Measurements from ENCODE around the gene HPS5.

Gene HPS5

DNA sequence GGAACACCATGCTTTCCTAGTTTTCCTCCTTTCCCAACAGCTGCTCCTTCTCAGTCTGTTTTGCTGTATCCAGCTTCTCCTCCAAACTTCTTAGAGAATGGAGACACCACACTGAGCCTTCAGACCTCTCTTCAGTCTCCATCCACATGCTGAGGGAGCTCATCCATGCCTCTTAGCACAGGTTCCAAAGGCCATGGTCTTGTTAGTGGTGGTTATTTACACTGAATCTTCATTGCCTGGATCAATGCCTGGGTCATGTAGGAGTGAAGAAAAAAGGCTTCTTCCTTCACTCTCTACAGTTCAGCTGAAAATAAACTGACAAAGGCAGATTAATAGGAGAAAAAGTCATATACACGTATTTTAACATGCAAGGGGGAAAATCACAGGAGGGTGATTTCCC, 82.3 kb downstream of the HPS5 start:
- H3K27me3 ChIP-seq (ENCODE audit: control insufficient read depth, insufficient read depth, low read length), result no peaks in the 10 kb centered on the region
- H3K9ac ChIP-seq (ENCODE audit: low read length), result no peak overlapping the region

DNA sequence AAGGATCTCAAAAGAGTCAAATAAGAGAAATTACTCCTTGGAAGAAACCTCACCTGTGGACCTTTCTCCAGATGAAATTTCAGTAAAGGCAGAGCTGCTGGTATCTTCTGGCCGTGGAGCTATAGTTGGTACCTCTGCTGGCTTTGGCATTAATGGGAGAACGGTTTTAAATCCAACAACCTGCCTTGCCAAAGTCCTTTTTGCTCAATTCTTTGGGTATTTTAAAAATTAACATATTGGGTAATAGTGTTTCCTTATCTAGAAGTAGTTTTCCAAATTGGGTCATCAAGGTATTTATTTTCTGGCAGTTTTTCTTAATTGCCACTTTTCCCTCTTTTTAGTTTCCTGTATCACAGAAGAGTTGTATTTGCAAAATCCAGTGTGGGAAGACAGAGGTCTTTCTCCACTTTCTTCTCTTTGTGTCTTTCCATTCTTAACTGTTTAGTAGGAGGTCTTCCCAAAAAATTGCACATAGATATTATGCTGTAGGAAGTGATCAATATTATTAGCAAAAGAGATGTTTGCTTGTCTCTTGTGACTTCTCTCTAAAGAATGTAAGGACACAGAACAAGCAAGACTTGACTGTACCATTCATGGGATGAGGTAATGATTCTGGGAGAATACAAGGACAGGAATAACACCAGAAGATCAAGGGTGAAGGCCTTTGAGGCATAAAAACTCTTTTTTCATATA, 85.1 kb downstream of the HPS5 start, which contains the start of gene SAA4:
Gene SAA4, minus strand, starts transcription at position 139 of the 693 bp plus-strand sequence. CDS start 876 bp downstream, outside the sequence.
- H3K27me3 ChIP-seq (ENCODE audit: control insufficient read depth, insufficient read depth, low read length), result no peaks in the 10 kb centered on the region
- no peak within 1 kb of the TSS for H3K27ac ChIP-seq (ENCODE audit: low read depth, low read length)
- no peaks in the 10 kb centered on the region for H3K36me3 ChIP-seq (ENCODE audit: control insufficient read depth, insufficient read depth, low read length)
- no peak within 1 kb of the TSS for H3K9ac ChIP-seq (ENCODE audit: low read length)
- H3K4me3 ChIP-seq (ENCODE audit: low read length), result no peak within 1 kb of the TSS
- H3K4me1 ChIP-seq (ENCODE audit: control insufficient read depth, insufficient read depth, low read length), result no peaks in the 10 kb centered on the region

More for the DNA sequence above, 82.3 kb downstream of the HPS5 start:
- H3K4me1 ChIP-seq (ENCODE audit: control insufficient read depth, insufficient read depth, low read length), result no peaks in the 10 kb centered on the region
- no peak overlapping the region for H3K27ac ChIP-seq (ENCODE audit: low read depth, low read length)
- H3K36me3 ChIP-seq (ENCODE audit: control insufficient read depth, insufficient read depth, low read length), result no peaks in the 10 kb centered on the region
- H3K4me3 ChIP-seq (ENCODE audit: low read length), result no peak overlapping the region

DNA sequence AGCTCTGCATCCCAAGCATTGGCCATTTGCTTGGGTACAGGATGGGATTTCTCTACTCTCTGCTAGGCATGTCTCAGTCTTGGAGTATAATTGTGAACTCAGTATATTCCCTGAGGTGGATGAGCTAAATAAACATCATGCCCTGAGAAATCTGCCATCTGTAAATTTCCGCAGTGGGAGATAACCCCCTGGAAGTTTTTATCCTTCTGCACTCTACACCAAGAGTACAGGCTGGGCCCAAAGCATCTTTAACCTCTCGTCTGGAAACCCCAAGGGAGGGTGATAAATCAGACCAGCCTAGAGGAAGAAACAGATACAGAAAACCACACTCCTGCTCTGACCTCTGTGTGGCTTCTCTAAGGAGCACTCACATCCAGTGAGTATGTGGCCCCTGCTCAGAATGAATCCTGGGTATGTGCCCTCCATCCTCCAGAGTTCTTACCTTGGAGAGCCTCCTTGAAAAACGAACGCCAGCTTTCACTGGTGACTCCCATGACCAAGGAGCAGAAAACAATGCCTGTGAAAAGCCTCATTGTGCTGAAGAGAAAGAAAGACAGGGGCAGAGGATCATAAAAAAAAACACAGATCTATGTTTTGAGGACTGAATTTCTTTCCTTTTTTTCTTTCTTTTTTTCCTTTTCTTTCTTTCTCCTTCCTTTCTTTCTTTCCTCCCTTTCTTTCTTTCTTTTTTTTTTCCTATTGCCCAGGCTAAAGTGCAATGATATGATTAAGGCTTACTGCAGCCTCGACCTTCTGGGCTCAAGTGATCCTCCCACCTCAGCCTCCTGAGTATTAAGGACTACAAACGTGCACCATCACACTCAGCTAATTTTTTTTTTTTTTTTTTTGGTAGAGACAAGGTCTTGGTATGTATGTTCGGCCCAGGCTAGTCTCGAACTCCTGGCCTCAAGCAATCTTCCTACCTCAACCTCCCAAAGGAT, 86.3 kb downstream of the HPS5 start:
- Histone ChIP-seq H3K4me3 (ENCODE audit: low read length) (no peak overlapping the region), H3K27me3 (ENCODE audit: control insufficient read depth, insufficient read depth, low read length) (no peaks in the 10 kb centered on the region), H3K9ac (ENCODE audit: low read length) (no peak overlapping the region), H3K27ac (ENCODE audit: low read depth, low read length) (no peak overlapping the region), H3K4me1 (ENCODE audit: control insufficient read depth, insufficient read depth, low read length) (no peaks in the 10 kb centered on the region), H3K36me3 (ENCODE audit: control insufficient read depth, insufficient read depth, low read length) (no peaks in the 10 kb centered on the region)

DNA sequence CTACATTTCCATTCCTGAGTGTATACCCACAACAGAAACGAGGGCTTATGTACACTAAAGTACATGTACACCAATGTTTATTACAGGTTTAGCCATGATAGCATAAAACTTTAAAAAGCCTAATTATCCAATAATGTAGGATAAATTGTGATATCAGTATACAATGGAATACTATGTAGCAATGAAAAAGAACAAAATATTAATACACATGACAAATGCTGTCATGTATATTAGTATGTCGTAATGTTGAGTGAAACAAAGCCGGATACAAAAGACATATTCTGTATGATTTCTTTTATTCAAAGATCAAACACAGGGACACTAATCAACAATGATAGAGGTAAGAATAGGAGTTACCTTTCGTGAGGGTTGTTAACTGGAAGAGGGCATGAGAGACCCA, 88.0 kb downstream of the HPS5 start:
- Histone ChIP-seq H3K27me3 (ENCODE audit: control insufficient read depth, insufficient read depth, low read length) (no peaks in the 10 kb centered on the region), H3K4me1 (ENCODE audit: control insufficient read depth, insufficient read depth, low read length) (no peaks in the 10 kb centered on the region), H3K36me3 (ENCODE audit: control insufficient read depth, insufficient read depth, low read length) (no peaks in the 10 kb centered on the region), H3K4me3 (ENCODE audit: low read length) (no peak overlapping the region), H3K9ac (ENCODE audit: low read length) (no peak overlapping the region), H3K27ac (ENCODE audit: low read depth, low read length) (no peak overlapping the region)

DNA sequence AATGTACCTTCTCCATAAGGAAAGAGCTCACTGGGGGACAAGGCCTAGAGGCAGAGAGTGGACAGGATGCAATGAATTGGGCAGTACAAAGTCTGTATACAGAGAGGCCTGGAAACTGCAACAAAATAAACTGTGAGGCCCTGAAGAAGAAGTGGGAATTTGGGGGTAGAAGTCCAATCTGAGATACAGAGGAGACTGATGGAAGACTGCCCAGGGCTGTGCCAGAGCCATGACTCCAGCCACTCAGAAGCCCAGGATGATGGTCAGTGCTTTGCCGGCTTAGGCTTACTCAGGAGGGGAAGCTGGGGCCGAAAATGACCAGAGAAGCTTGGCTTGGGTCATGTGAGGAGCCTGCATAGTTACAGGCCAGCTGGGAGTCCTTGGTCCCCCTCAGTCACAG, 91.1 kb downstream of the HPS5 start:
- no peak overlapping the region for H3K27ac ChIP-seq (ENCODE audit: low read depth, low read length)

DNA sequence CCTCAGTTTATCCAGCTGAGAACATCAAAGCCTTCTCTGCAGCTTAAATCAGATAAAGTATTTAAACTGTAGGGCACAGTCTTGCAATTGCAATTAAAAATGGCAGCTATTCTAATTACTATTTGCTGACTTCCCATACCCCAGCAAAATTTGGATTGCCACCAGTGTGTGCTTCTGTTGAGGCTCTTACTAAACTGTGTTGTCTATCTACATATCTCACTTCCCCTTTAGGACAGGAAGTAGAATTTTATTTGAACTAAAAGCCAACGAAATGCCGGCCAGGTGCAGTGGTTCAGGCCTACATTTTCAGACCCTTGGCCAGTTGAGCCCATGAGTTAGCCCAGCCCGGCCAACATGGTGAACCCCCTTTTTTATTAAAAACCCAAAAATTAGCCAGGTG, 92.4 kb downstream of the HPS5 start:
- no peaks in the 10 kb centered on the region for H3K27me3 ChIP-seq (ENCODE audit: control insufficient read depth, insufficient read depth, low read length)
- H3K27ac ChIP-seq (ENCODE audit: low read depth, low read length), result no peak overlapping the region
- no peaks in the 10 kb centered on the region for H3K4me1 ChIP-seq (ENCODE audit: control insufficient read depth, insufficient read depth, low read length)
- H3K4me3 ChIP-seq (ENCODE audit: low read length), result no peak overlapping the region
- H3K36me3 ChIP-seq (ENCODE audit: control insufficient read depth, insufficient read depth, low read length), result no peaks in the 10 kb centered on the region
- H3K9ac ChIP-seq (ENCODE audit: low read length), result no peak overlapping the region

More for the DNA sequence above, 91.1 kb downstream of the HPS5 start:
- Histone ChIP-seq H3K4me1 (ENCODE audit: control insufficient read depth, insufficient read depth, low read length) (no peaks in the 10 kb centered on the region), H3K9ac (ENCODE audit: low read length) (no peak overlapping the region), H3K27me3 (ENCODE audit: control insufficient read depth, insufficient read depth, low read length) (no peaks in the 10 kb centered on the region), H3K36me3 (ENCODE audit: control insufficient read depth, insufficient read depth, low read length) (no peaks in the 10 kb centered on the region), H3K4me3 (ENCODE audit: low read length) (no peak overlapping the region)
